A549 (cell line): Measurements from ENCODE around the gene ATRN. TPM values are rescaled to one million over a fixed set of nuclear protein-coding genes. Genes with fewer than 3 reads are reported as not detected.

Source experiments
- ATAC-seq, 2 experiments: fragments of 200-7000 bp in 1 of 2; fragments of >200 bp in 1 of 2; cut with Nextera tagmentation in 1 of 2; cut with Tn5 transposase in 1 of 2; 3 replicates each; pipeline versions ENCODE4 v1.8.0 to v1.9.1; 2018 to 2020; ENCODE audit warnings: mild to moderate bottlenecking in 1 of 2, moderate library complexity in 1 of 2
- CTCF ChIA-PET: fragments of 300-600 bp; sonication (Branson Sonifier 250); formaldehyde crosslinking; extraction: SDS; loops from one replicate; lab custom pipeline; 2021; ENCODE audit warnings: antibody characterized with exemption, inconsistent platforms; lab: Yijun Ruan, JAX
- POLR2A ChIA-PET: fragments of 350-600 bp; formaldehyde crosslinking; extraction: SDS; loops from one replicate; lab custom pipeline; 2021; ENCODE audit warnings: antibody characterized with exemption, inconsistent platforms; lab: Yijun Ruan, JAX
- DNase-seq, 2 experiments: peaks; one replicate each; pipeline versions ENCODE4 v3.0.0 to v3.0.0-alpha.2; 2011 to 2016; ENCODE audit warnings: low read depth in 1 of 2, low spot score in 1 of 2
- FAIRE-seq: peaks from 2 replicates; lab custom pipeline; 2011; peaks lifted over from hg19 to GRCh38; lab: Jason Lieb, UNC
- H3K27ac ChIP-seq, 2 experiments: fragments of >200 bp; sonication (Bioruptor Twin); formaldehyde crosslinking; 3 replicates each; pipeline ENCODE4 v1.5.1; 2016 to 2017
- H3K4me1 ChIP-seq: fragments of >200 bp; sonication (Bioruptor Twin); formaldehyde crosslinking; 3 replicates; pipeline ENCODE4 v1.6.1; 2016
- H3K4me2 ChIP-seq: fragments of >200 bp; sonication (Bioruptor Twin); formaldehyde crosslinking; 3 replicates; pipeline ENCODE4 v1.6.1; 2016
- H3K4me3 ChIP-seq: fragments of >200 bp; sonication (Bioruptor Twin); formaldehyde crosslinking; 3 replicates; pipeline ENCODE4 v1.5.1; 2016
- H3K9me3 ChIP-seq: fragments of >200 bp; sonication (Bioruptor Twin); formaldehyde crosslinking; 3 replicates; pipeline ENCODE4 v1.6.1; 2016
- BCL3 ChIP-seq: fragments of >200 bp; sonication (Bioruptor Twin); formaldehyde crosslinking; IDR thresholded peaks from 3 replicates; pipeline ENCODE4 v1.6.1; 2016
- CEBPB ChIP-seq, 2 experiments: fragments of >200 bp in 1 of 2; sonication (Bioruptor Twin) in 1 of 2; formaldehyde crosslinking in 1 of 2; IDR thresholded peaks; 2 replicates each; pipeline ENCODE4 v1.6.1; 2012 to 2016
- CHD2 ChIP-seq: fragments of 150-350 bp; IDR thresholded peaks from 2 replicates; pipeline ENCODE4 v1.6.1; 2014; ENCODE audit warnings: low read length; ENCODE audit not compliant: partially characterized antibody
- EHF ChIP-seq: fragments of 250-450 bp; sonication (Bioruptor Pico); IDR thresholded peaks from 2 replicates; pipeline ENCODE4 v1.5.0; 2020; ENCODE audit warnings: mild to moderate bottlenecking
- HES2 ChIP-seq: fragments of >200 bp; sonication (Bioruptor Twin); formaldehyde crosslinking; IDR thresholded peaks from 2 replicates; pipeline ENCODE4 v1.6.1; 2016
- HEYL ChIP-seq: fragments of 250-450 bp; sonication (Bioruptor Pico); IDR thresholded peaks from 2 replicates; pipeline ENCODE4 v1.8.0; 2021; ENCODE audit warnings: mild to moderate bottlenecking, moderate library complexity
- HOXB5 ChIP-seq: fragments of 250-450 bp; sonication (Bioruptor Pico); IDR thresholded peaks from 2 replicates; pipeline ENCODE4 v1.5.0; 2020; ENCODE audit warnings: mild to moderate bottlenecking, moderate library complexity
- JUNB ChIP-seq: fragments of >200 bp; sonication (Bioruptor Twin); formaldehyde crosslinking; IDR thresholded peaks from 2 replicates; pipeline ENCODE4 v1.6.1; 2016
- KDM5A ChIP-seq: fragments of 200-600 bp; sonication (generic); IDR thresholded peaks from 2 replicates; pipeline ENCODE4 v1.6.1; 2016; ENCODE audit warnings: antibody characterized with exemption, mild to moderate bottlenecking
- NFE2L2 ChIP-seq: fragments of 150-350 bp; conservative IDR thresholded peaks from 2 replicates; pipeline ENCODE4 v1.6.1; 2014; ENCODE audit warnings: low read length
- NPAS2 ChIP-seq: fragments of 250-450 bp; sonication (Bioruptor Pico); IDR thresholded peaks from 2 replicates; pipeline ENCODE4 v1.8.0; 2022; ENCODE audit warnings: mild to moderate bottlenecking, moderate library complexity, borderline replicate concordance
- PBX3 ChIP-seq: IDR thresholded peaks from 2 replicates; pipeline ENCODE4 v1.6.1; 2012
- RFX5 ChIP-seq: fragments of 450-650 bp; IDR thresholded peaks from 2 replicates; pipeline ENCODE4 v1.7.1; 2014; ENCODE audit warnings: antibody characterized with exemption, mild to moderate bottlenecking, moderate library complexity
- SMC3 ChIP-seq: fragments of >200 bp; sonication (Bioruptor Twin); formaldehyde crosslinking; IDR thresholded peaks from 3 replicates; pipeline ENCODE4 v1.6.1; 2018; ENCODE audit warnings: inconsistent platforms
- ZC3H11A ChIP-seq: fragments of 450-650 bp; IDR thresholded peaks from 2 replicates; pipeline ENCODE4 v1.6.1; 2014; ENCODE audit warnings: antibody characterized with exemption, mild to moderate bottlenecking
- ZFP36 ChIP-seq: fragments of 450-650 bp; IDR thresholded peaks from 2 replicates; pipeline ENCODE4 v1.6.1; 2014; ENCODE audit warnings: borderline replicate concordance; ENCODE audit not compliant: partially characterized antibody
- ZSCAN20 ChIP-seq: fragments of 250-450 bp; sonication (Bioruptor Pico); IDR thresholded peaks from 2 replicates; pipeline ENCODE4 v1.8.0; 2022; ENCODE audit warnings: mild to moderate bottlenecking, moderate library complexity
- WGBS: methylation state at CpG from one replicate; pipeline ENCODE4 v1.1.6; 2017; ENCODE audit errors: missing lambda C conversion rate; 5-methylcytosine and 5-hydroxymethylcytosine counted together
- polyA plus RNA-seq, 4 experiments: library from polyadenylated mRNA; depleted of rRNA in 3 of 4; stranded (reverse); fragments of >200 nt; fragmentation: RNase III in 1 of 4; extraction: RNeasy Plus Mini Kit Qiagen cat#74134 plus additional on column Dnase treatment in 1 of 4; gene quantifications; 2 replicates in 3 of 4; 3 replicates in 1 of 4; pipeline ENCODE4 v1.2.3, GENCODE V29; 2011 to 2017
- TF ChIP-seq, protein P1 (sequence below): fragments of 250-450 bp; sonication (Bioruptor Pico); IDR thresholded peaks from 2 replicates; pipeline ENCODE4 v1.5.0; 2021; ENCODE audit warnings: mild to moderate bottlenecking, moderate library complexity, borderline replicate concordance
- TF ChIP-seq, protein P2 (sequence below): fragments of 450-650 bp; IDR thresholded peaks from 2 replicates; pipeline ENCODE4 v1.6.1; 2014; ENCODE audit warnings: antibody characterized with exemption

The ATRN gene
- polyA plus RNA-seq, 2 of the 4 experiments (the other 2 are of a cell fraction) = 21.3 to 58.7 TPM

DNA sequence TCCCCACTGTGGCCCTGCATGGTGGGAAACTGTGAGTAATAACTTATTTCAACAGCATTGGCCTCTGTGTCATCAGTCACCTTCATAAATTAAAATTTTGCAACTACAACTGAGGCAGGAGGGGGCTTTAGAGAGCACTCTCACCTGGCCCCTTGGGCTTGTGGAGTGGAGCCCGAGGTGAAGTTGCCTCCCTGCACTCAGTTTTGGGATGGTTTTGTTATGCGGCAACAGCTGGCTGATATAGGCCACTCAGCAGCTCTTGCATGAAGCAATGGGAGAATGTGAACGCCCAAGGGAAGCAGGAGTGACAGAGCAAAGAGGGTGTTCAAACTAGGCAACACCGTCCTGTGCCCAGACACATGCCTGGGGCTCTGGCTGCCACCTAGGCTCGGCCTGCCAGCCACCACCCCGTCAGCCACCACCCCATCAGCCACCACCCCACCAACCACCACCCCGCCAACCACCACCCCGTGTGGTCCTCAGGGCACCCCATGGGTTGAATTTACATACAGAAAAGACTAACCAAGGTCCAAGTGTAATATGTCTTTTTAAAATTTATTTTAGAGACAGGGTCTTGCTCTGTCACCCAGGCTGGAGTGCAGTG, 196.7 kb downstream of the ATRN start:
- Histone ChIP-seq H3K9me3 (no peaks in the 10 kb centered on the region), H3K4me2 (no peak overlapping the region), H3K4me3 (no peak overlapping the region), H3K4me1 (peaks cover 2% of the 10 kb centered on the region; the same call in 1 of the 3 replicates), H3K27ac (no peak overlapping the region)
- DNase-seq (no peak), FAIRE-seq (no peak), ATAC-seq (no peak)
- ChIA-PET POLR2A (no interaction called here), CTCF (interaction anchor here (0.6 to 61.5 kb wide), 5 partner anchors 8 to 70 kb away, joined by 3 to 2233 read pairs (median 4); partner anchors contain the start of genes ADISSP, HSPA12B and SIGLEC1)
- TF ChIP-seq PBX3 (no peak), ZFP36 (no peak)
- TF ChIP-seq, protein P1, sequence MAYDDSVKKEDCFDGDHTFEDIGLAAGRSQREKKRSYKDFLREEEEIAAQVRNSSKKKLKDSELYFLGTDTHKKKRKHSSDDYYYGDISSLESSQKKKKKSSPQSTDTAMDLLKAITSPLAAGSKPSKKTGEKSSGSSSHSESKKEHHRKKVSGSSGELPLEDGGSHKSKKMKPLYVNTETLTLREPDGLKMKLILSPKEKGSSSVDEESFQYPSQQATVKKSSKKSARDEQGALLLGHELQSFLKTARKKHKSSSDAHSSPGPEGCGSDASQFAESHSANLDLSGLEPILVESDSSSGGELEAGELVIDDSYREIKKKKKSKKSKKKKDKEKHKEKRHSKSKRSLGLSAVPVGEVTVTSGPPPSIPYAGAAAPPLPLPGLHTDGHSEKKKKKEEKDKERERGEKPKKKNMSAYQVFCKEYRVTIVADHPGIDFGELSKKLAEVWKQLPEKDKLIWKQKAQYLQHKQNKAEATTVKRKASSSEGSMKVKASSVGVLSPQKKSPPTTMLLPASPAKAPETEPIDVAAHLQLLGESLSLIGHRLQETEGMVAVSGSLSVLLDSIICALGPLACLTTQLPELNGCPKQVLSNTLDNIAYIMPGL (CRISPR knock-in tag) = no peak
- 70% methylated on average over 8 of the region's 8 CpGs for WGBS

DNA sequence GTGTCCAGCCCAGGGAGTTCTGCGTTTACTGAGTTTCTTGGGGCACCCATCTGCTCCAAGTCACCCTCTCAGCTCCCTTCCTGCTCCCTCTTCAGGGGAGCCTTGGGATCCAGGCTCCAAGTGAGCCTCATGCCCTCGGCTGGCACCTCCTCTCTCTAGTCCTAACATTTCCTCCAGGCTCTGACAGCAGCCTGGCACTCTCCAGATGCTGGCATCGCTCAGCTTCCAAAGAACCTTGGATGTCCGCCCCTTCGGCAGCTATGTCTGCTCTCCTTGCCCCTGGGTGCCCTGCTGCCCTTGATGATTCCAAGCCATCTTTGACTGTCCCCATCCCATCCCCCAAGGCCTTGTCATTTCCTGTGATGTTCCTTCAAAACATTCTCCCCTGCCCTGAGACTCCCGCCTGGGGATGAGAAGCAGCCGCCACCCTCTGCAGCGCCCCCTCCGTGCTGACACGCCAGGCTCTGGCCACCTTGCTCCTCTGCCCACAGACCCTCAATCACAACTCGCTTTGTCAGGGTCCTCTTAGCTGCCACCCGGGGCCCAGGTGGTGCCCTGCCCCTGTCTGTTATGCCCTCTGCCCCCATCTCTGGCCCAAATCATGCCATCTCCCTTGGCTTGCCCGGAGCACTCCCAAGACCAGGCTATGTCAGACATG, 199.0 kb downstream of the ATRN start:
- TF ChIP-seq NFE2L2 = no peak
- TF ChIP-seq PBX3 = no peak
- TF ChIP-seq RFX5 = no peak
- TF ChIP-seq CHD2 = no peak
- TF ChIP-seq, protein P1 (CRISPR knock-in tag) = no peak
- TF ChIP-seq JUNB = no peak
- no peak for TF ChIP-seq HEYL (CRISPR knock-in tag)
- TF ChIP-seq, protein P2, sequence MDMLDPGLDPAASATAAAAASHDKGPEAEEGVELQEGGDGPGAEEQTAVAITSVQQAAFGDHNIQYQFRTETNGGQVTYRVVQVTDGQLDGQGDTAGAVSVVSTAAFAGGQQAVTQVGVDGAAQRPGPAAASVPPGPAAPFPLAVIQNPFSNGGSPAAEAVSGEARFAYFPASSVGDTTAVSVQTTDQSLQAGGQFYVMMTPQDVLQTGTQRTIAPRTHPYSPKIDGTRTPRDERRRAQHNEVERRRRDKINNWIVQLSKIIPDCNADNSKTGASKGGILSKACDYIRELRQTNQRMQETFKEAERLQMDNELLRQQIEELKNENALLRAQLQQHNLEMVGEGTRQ = no peak
- TF ChIP-seq ZSCAN20 (CRISPR knock-in tag) = no peak
- no peak for TF ChIP-seq HES2
- no peak for TF ChIP-seq SMC3
- TF ChIP-seq BCL3 = no peak
- TF ChIP-seq HOXB5 (CRISPR knock-in tag) = no peak
- no peak for TF ChIP-seq CEBPB (IDR thresholded peaks at IDR 0.05)
- no peak for TF ChIP-seq ZFP36
- no peak for TF ChIP-seq NPAS2 (CRISPR knock-in tag)
- no peak for TF ChIP-seq EHF (CRISPR knock-in tag)
- no peak for TF ChIP-seq KDM5A
- no peak for TF ChIP-seq ZC3H11A
- TF ChIP-seq, all 56 proteins: peak for 0
- 76% methylated on average over 13 of the region's 13 CpGs for WGBS
- FAIRE-seq (no peak), ATAC-seq (no peak), DNase-seq (no peak)
- Histone ChIP-seq H3K4me2 (no peak overlapping the region), H3K4me1 (peaks cover 14% of the 10 kb centered on the region; the same call in 2 of the 3 replicates), H3K27ac (no peak overlapping the region), H3K9me3 (no peaks in the 10 kb centered on the region), H3K4me3 (no peak overlapping the region)
- ChIA-PET POLR2A (no interaction called here), CTCF (interaction anchor here (1.1 to 61.5 kb wide), 4 partner anchors 7 to 112 kb away, joined by 3 to 2233 read pairs (median 36); partner anchors contain the start of genes ADISSP, HSPA12B, SIGLEC1 and SPEF1)
